Superior temporal gyrus (tissue), 1 donor: Measurements from ENCODE around the gene NAA20.

ENCODE experiments used
- DNase-seq: peaks from one replicate; pipeline ENCODE4 v3.0.0-alpha.2; 2016; ENCODE audit errors: extremely low spot score

Gene NAA20

GRCh38 chr20:20017001-20017843, at the start of gene NAA20:
Gene NAA20 (plus strand): TSS chr20:20017362. CDS start chr20:20017397, 35 bp downstream.
- DNase-seq = peak; percentile 92

- no peak for DNase-seq
These were observed 49.7 kb upstream of the NAA20 start for GRCh38 chr20:19967445-19967844.

GRCh38 chr20:19968028-19968427, 49.1 kb upstream of the NAA20 start:
- no peak for DNase-seq

- DNase-seq = no peak
These were observed 48.6 kb upstream of the NAA20 start for GRCh38 chr20:19968466-19969073.

GRCh38 chr20:19969106-19969505, 48.1 kb upstream of the NAA20 start:
- DNase-seq = no peak

GRCh38 chr20:19969507-19970255, 47.5 kb upstream of the NAA20 start:
- DNase-seq = no peak

- DNase-seq = no peak
These were observed 46.9 kb upstream of the NAA20 start for GRCh38 chr20:19970256-19970765.

- DNase-seq = no peak
These were observed 46.0 kb upstream of the NAA20 start for GRCh38 chr20:19971116-19971515.

GRCh38 chr20:19973961-19974629, 43.1 kb upstream of the NAA20 start:
- peak; percentile 54 for DNase-seq

GRCh38 chr20:19974630-19975435, 42.3 kb upstream of the NAA20 start:
- DNase-seq = peak; percentile 86

GRCh38 chr20:19975436-19975799, 41.7 kb upstream of the NAA20 start:
- DNase-seq = peak; percentile 54

- peak; percentile 61 for DNase-seq
These were observed 41.3 kb upstream of the NAA20 start for GRCh38 chr20:19975901-19976300.

- DNase-seq = peak; percentile 79
These were observed 40.4 kb upstream of the NAA20 start for GRCh38 chr20:19976595-19977372.

- DNase-seq = peak; percentile 61
These were observed 39.8 kb upstream of the NAA20 start for GRCh38 chr20:19977373-19977770.

GRCh38 chr20:19978511-19979210, 38.5 kb upstream of the NAA20 start:
- DNase-seq = no peak

- DNase-seq = no peak
These were observed 36.1 kb upstream of the NAA20 start for GRCh38 chr20:19981031-19981451.

- DNase-seq = no peak
These were observed 30.7 kb upstream of the NAA20 start for GRCh38 chr20:19986419-19986818.

GRCh38 chr20:19987046-19987445, 30.1 kb upstream of the NAA20 start:
- no peak for DNase-seq

GRCh38 chr20:19990850-19991249, 26.3 kb upstream of the NAA20 start:
- peak; percentile 12 for DNase-seq
